ENCODE results near the gene FBN2. TPM values are rescaled to one million over a fixed set of nuclear protein-coding genes. Genes with fewer than 3 reads are reported as not detected.

FBN2 gene
- total RNA-seq, 1 donor from 2014 or later = 244 TPM

GRCh38 chr5:128487041-128487440 is 51.0 kb downstream of the FBN2 start:
- H3K36me3 Mint-ChIP-seq = peaks cover 13% of the 10 kb centered on the region
- H3K9me3 Mint-ChIP-seq = peaks cover 6% of the 10 kb centered on the region
- no peak for TF ChIP-seq CTCF (IDR thresholded peaks at IDR 0.05; ENCODE audit: unreplicated experiment)
- peaks cover 5% of the 10 kb centered on the region for H3K4me1 Mint-ChIP-seq
- no peak for DNase-seq (ENCODE audit: low spot score in 2 of 2, unreplicated experiment in 2 of 2)
- no peak overlapping the region for H3K4me3 Mint-ChIP-seq
- no peaks in the 10 kb centered on the region for H3K27me3 Mint-ChIP-seq (ENCODE audit: low read depth)
- no peak overlapping the region for H3K27ac Mint-ChIP-seq

DNA sequence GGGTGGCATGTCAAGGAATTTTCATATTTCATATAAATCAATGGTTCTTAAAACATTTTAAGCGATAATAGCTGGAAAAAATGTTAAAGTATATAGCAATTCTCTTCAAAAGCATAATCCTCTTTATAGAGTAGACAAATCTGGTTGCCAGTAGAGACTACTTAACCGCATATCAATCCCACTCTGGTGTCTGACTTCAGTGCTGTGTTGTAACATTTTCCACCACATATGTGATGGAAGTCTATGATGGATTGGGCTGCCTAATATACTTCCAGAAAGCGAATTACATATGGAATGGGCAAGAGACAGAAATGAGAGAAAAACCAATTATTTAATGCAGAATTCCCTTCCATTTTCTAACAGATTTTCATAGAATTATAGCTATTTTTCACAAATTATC is 54.3 kb downstream of the FBN2 start:
- Mint-ChIP-seq H3K9me3 (peaks cover 6% of the 10 kb centered on the region), H3K36me3 (peaks cover 6% of the 10 kb centered on the region), H3K4me3 (no peak overlapping the region), H3K4me1 (peaks cover 20% of the 10 kb centered on the region), H3K27ac (no peak overlapping the region), H3K27me3 (ENCODE audit: low read depth) (no peaks in the 10 kb centered on the region)
- DNase-seq (ENCODE audit: low spot score in 2 of 2, unreplicated experiment in 2 of 2) = no peak
- TF ChIP-seq CTCF (IDR thresholded peaks at IDR 0.05; ENCODE audit: unreplicated experiment) = no peak

DNA sequence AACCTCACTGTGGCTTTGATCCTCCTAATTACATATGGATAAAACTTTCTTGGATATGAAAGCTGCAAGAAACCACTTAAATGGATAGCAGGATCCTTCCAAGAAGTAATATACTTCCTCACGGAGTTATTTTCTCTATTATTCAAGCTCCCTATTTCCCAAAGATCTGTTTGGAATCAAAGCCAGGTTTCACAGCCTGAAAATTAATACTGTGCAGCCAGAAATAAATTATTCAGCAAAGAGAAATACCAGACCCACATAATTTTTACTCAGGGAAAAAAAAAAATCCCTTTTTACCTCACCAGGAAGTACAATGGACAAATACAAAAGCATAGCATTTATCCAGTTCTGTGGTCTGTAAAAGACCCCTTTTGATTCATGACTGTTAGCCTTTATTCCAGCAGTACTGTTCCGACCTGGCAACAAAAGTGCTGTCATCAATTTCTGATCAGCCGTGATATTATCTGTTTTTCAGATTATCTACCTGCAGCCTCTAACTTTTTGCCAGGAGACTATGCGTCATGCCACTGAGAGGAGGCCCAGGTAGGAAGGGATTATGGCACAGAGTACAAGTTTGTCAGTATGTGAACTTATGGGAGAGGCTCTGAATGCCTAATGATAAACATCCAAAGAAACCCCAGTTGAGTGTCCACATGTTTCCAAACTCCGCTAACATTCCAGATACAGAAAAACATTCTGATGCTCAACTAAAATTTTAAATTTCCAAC is 57.0 kb downstream of the FBN2 start:
- Mint-ChIP-seq H3K36me3 (peaks cover 1% of the 10 kb centered on the region), H3K9me3 (no peaks in the 10 kb centered on the region)

GRCh38 chr5:128480158-128480557 is 57.9 kb downstream of the FBN2 start:
- peaks cover 1% of the 10 kb centered on the region for H3K36me3 Mint-ChIP-seq
- H3K9me3 Mint-ChIP-seq = no peaks in the 10 kb centered on the region
- TF ChIP-seq CTCF (IDR thresholded peaks at IDR 0.05; ENCODE audit: unreplicated experiment) = no peak
- H3K4me1 Mint-ChIP-seq = peaks cover 39% of the 10 kb centered on the region
- no peak overlapping the region for H3K27ac Mint-ChIP-seq
- no peaks in the 10 kb centered on the region for H3K27me3 Mint-ChIP-seq (ENCODE audit: low read depth)
- no peak overlapping the region for H3K4me3 Mint-ChIP-seq
- DNase-seq (ENCODE audit: low spot score in 2 of 2, unreplicated experiment in 2 of 2) = no peak

More for the DNA sequence above, 57.0 kb downstream of the FBN2 start:
- no peak for DNase-seq (ENCODE audit: low spot score in 2 of 2, unreplicated experiment in 2 of 2)
- Mint-ChIP-seq H3K27ac (peak overlapping the region; percentile 34), H3K4me3 (no peak overlapping the region), H3K27me3 (ENCODE audit: low read depth) (no peaks in the 10 kb centered on the region), H3K4me1 (peaks cover 34% of the 10 kb centered on the region)
- TF ChIP-seq CTCF (IDR thresholded peaks at IDR 0.05; ENCODE audit: unreplicated experiment) = no peak

- H3K36me3 Mint-ChIP-seq = peaks cover 1% of the 10 kb centered on the region
Observed at GRCh38 chr5:128478386-128479368, 59.4 kb downstream of the FBN2 start.

More at GRCh38 chr5:128478386-128479368, 59.4 kb downstream of the FBN2 start:
- Mint-ChIP-seq H3K27me3 (ENCODE audit: low read depth) (no peaks in the 10 kb centered on the region), H3K4me1 (peaks cover 39% of the 10 kb centered on the region), H3K4me3 (no peak overlapping the region), H3K9me3 (no peaks in the 10 kb centered on the region), H3K27ac (no peak overlapping the region)
- no peak for TF ChIP-seq CTCF (IDR thresholded peaks at IDR 0.05; ENCODE audit: unreplicated experiment)
- DNase-seq (ENCODE audit: low spot score in 2 of 2, unreplicated experiment in 2 of 2) = no peak
